ENCODE data around the gene SBNO2.

DNA sequence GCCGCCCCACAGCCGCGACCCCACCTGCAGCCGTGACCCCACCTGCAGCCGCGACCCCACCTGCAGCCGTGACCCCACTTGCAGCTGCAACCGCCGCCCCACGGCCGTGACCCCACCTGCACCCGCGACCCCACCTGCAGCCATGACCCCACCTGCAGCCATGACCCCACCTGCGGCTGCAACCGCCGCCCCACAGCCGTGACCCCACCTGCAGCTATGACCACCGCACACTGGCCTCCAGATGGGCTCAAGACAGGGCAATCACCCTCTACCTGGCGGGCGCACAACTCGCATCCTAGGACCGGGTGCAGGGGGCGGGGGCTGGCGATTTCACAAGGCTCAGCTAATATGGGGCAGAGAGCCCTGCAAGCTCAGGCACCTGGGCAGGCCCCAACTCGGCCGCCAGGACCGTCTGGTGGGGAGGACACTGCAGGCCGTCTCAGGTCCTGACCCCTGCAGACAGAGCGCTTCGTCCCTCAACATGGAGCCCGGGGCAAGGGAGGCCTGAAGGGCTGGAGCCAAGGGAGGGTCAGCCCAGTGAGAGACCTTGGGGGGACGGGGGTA lies 15.1 kb downstream of the SBNO2 start:
- TF ChIP-seq, protein P1, sequence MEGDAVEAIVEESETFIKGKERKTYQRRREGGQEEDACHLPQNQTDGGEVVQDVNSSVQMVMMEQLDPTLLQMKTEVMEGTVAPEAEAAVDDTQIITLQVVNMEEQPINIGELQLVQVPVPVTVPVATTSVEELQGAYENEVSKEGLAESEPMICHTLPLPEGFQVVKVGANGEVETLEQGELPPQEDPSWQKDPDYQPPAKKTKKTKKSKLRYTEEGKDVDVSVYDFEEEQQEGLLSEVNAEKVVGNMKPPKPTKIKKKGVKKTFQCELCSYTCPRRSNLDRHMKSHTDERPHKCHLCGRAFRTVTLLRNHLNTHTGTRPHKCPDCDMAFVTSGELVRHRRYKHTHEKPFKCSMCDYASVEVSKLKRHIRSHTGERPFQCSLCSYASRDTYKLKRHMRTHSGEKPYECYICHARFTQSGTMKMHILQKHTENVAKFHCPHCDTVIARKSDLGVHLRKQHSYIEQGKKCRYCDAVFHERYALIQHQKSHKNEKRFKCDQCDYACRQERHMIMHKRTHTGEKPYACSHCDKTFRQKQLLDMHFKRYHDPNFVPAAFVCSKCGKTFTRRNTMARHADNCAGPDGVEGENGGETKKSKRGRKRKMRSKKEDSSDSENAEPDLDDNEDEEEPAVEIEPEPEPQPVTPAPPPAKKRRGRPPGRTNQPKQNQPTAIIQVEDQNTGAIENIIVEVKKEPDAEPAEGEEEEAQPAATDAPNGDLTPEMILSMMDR (IDR thresholded peaks at IDR 0.05 in 8 of 11, conservative IDR thresholded peaks at IDR 0.05 in 3 of 11): no peak
- TF ChIP-seq POLR2A (IDR thresholded peaks at IDR 0.05) (no peak), POLR2AphosphoS5 (IDR thresholded peaks at IDR 0.05) (no peak)

All from spleen (tissue), 7 donors.